Measurements from ENCODE around the gene FOXM1. TPM values are rescaled to one million over a fixed set of nuclear protein-coding genes. Genes with fewer than 3 reads are reported as not detected.

The FOXM1 gene, protein sequence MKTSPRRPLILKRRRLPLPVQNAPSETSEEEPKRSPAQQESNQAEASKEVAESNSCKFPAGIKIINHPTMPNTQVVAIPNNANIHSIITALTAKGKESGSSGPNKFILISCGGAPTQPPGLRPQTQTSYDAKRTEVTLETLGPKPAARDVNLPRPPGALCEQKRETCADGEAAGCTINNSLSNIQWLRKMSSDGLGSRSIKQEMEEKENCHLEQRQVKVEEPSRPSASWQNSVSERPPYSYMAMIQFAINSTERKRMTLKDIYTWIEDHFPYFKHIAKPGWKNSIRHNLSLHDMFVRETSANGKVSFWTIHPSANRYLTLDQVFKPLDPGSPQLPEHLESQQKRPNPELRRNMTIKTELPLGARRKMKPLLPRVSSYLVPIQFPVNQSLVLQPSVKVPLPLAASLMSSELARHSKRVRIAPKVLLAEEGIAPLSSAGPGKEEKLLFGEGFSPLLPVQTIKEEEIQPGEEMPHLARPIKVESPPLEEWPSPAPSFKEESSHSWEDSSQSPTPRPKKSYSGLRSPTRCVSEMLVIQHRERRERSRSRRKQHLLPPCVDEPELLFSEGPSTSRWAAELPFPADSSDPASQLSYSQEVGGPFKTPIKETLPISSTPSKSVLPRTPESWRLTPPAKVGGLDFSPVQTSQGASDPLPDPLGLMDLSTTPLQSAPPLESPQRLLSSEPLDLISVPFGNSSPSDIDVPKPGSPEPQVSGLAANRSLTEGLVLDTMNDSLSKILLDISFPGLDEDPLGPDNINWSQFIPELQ
- total RNA-seq (2014; rRNA removed; shearing (Covaris generic)) = 23.8 and 28.1 TPM in 2 replicates
- polyA plus RNA-seq (2014; cell fraction: nucleus; rRNA removed) = 20.2 and 24.4 TPM in 2 replicates

DNA sequence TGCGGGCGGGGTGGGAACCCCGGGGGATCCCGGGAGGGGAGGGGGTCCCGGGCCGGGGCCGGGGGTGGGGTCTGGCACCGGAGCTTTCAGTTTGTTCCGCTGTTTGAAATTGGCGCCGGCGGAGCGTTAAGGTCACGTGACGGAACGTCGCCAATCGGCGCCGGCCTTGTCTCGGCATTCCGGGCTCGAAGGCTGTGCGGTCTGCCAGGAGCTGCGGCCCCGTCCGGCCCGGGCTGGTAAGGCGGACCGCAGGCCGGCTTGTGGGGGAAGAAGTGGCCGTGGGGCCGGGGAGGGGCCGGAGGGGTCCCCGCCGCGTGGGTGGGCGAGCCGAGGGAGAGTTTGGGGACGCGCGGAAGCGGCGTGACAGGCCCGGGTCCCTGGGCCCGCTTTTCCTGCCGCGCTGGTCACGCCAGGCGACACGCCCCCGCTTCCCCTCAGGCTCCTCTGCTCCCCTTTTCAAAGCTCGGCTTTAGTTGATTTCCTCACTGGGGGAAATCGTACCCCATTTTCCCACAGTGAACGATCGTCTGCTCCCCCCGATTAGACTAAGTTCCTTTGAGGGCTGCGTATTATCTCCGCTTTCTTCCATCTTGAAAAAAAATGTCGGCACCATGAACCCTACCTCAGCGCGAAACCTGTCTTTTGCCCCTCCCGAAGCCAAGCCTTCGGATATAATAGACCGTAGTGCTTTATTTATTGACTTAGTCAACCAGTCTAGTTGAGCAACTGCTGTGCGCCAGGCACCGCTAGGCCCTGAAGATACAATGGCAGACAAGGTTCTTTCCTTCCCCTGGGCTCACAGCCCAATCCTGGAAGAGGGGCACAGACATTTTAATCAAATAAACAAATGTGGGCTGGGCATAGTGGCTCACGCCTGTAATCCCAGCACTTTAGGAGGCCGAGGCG, at the start of gene FOXM1, which contains the start of gene RHNO1:
TSS of gene FOXM1 (minus strand) at position 128 of the 906 bp plus-strand sequence. CDS start 2,696 bp downstream, outside the sequence.
TSS of gene RHNO1 (plus strand) at position 177 of the 906 bp plus-strand sequence. CDS start 8,144 bp downstream, outside the sequence.
- peak; percentile 73 for DNase-seq (ENCODE audit: extremely low read depth, low read depth)

DNA sequence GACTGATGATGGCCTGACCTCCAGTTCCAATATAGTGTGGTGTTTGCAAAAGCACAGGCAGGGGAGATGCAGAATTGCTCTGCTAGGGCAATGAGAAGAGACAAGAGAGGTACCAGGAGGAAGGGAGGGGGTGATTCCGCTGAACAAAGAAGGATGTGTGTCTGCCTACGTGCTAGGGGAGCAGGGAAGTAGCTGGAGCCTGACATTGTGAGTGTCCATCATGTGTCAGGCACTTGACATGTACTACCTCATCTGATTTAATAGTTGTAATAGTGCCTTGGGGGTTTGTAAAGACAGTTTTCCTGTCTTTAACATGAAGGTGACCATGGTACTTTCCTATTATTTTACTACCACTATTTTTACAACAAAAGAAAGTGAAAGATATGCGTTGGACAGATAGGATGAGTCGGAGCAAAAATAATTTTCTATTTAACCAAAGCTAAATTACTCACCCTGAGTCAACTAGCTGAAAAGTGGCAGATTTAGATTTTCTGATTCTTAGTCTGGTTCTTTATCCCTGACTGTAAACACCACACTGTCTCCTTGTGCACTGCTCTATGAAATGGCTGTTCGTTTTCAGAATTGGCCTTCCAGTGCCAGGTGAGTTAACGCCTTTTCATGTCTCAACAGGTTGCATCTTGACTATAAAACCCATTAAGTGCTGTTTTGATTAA, 48.5 kb upstream of the FOXM1 start:
- DNase-seq (ENCODE audit: extremely low read depth, low read depth) = no peak

DNA sequence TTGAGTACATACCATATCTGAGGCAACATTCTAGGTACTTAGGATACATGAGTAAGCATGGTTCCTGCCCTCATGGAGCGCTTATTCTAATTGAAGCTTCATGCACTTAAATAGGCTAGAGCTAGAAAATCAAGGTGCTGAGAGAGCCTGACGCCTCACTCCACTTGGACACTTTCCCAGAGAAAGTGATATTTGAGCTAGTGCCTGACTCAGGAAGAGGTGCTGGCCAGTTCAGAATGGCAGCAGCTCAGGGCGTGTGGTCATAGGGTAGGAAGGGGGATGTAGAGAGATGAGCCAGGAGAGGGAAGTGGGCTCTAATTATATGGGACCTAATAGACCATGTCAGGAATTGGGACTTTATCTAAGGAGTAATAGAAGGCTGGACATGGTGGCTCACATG, 47.0 kb upstream of the FOXM1 start:
- no peak for DNase-seq (ENCODE audit: extremely low read depth, low read depth)

DNA sequence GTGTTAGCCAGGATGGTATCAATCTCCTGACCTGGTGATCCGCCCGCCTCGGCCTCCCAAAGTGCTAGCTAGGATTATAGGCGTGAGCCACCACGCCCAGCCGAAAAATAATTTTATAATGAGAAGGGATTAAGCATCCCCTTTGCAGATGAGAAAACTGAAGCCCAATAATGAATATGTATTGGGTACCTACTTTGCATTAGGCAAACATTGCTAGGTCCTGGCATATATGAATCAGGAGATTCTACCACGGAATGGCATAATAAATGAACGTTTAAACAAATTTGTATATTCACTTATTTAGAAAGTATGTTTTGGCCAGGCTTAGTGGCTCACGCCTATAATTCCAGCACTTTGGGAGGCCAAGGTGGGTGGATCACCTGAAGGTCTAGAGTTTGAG, 46.1 kb upstream of the FOXM1 start:
- DNase-seq (ENCODE audit: extremely low read depth, low read depth) = no peak

DNA sequence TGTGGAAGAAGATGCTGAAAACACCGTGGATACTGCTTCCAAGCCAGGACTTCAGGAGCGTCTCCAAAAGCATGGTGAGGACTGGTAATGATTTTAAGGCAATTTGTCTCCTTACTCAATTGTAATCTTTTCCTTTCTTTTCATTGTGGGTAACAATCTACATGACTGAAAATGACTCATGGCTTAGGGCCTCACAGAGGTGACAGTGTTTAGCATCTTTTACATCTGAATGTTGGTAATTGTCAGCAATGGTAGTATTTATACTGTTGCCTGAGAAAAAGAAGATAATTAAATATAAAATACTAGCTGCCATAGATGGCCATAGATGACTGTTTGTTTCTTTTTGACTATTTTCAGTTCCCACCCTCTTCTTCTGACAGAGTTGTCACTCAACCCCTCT, 45.4 kb upstream of the FOXM1 start:
- DNase-seq (ENCODE audit: extremely low read depth, low read depth) = no peak

DNA sequence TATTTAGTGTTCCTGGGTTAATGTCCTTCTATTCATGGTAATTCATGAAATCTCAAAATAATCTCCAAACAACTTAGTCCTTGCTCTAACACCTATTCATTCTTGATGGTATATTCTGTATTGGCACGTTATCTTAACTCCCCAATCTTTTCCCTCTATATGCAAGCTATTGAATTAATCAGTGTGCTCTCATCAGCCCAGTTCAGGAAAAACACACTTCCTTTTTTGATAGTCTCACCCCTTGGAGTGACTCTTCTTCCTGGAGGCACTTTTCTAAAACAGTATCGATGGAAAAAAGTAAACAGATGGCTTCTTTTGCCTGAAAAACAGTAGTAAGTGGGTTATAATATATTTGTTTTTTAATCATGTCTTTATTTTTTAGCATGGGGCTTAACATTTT, 42.3 kb upstream of the FOXM1 start:
- DNase-seq (ENCODE audit: extremely low read depth, low read depth) = no peak

DNA sequence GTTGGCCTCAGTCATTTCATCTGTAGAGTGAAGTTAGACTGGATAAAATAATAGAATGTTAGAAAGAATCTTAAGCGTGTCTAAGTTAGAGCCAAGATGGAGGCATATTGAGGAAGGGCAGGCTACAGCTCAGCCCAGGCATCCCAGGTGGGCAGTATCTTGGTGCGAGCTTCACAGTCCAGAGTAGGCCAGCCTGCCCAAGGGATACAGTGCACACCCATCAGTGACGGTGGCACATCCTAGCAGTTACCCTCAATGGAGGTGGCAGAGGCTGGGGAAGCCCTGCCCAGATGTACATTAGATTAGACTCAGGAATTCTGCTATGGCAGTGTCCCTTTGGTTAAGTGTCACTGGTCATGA, 35.2 kb upstream of the FOXM1 start:
- no peak for DNase-seq (ENCODE audit: extremely low read depth, low read depth)

DNA sequence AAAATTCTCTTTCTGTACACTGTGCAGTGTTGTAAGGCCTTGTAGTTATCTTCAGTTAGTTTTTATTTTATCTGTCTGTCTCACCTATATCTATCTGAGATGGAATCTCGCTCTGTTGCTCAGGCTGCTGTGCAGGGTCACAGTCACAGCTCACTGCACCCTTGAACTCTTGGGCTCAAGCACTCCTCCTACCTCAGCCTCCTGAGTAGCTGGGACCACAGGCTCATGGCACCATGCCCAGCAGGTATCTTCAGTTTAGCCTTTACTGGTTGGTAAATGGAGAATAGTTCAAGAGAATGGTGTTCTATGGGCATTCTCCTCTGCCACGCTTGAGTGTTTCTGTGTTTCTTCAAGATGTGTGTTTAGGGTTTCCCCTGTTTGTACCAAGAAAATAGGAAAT, 27.3 kb upstream of the FOXM1 start:
- no peak for DNase-seq (ENCODE audit: extremely low read depth, low read depth)

DNA sequence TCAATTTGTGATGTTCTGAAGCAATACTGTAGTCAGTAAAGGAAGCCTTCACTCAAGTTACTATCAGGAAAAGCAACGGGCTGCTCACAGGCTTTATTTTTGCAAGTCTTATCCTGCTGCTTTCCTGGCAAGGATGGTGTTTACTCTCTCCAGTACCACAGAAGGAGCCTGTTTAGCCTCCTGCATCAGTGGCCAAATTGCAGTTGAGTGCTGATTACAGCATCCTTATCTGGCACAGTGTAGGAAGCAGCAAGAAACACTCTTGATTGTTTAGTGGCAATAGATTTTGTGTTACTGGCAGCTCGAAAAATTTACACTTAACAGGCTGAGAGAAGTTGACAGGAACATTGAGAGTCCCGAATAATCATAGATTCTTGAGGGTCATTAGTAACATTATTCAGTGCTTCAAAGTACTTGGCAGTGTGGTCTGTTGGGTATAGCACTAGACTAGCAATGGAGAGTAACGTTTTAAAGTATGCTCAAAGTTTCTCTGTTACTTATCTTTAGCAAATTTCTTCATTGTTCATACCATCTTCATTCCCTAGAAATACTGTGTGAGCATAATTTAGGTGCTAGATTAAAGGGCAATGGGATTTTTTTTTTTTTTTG, 25.4 kb upstream of the FOXM1 start:
- DNase-seq (ENCODE audit: extremely low read depth, low read depth) = no peak

DNA sequence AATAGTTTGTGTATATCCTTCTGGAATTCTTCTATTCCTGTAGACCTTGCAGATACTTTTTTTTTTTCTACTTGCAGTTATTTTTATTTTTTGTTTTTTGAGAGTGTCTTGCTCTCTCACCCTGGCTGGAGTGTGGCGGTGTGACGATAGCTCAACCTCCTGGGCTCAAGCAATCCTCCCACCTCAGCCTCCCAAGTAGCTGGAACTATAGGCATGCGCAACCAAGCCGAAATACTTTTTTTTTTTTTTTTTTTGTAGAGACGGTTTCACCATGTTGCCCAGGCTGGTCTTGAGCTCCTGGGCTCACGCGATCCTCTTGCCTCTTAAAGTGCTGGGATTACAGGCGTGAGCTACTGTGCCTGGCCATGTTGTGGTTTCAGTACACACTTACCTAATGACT, 23.7 kb upstream of the FOXM1 start:
- DNase-seq (ENCODE audit: extremely low read depth, low read depth) = no peak

DNA sequence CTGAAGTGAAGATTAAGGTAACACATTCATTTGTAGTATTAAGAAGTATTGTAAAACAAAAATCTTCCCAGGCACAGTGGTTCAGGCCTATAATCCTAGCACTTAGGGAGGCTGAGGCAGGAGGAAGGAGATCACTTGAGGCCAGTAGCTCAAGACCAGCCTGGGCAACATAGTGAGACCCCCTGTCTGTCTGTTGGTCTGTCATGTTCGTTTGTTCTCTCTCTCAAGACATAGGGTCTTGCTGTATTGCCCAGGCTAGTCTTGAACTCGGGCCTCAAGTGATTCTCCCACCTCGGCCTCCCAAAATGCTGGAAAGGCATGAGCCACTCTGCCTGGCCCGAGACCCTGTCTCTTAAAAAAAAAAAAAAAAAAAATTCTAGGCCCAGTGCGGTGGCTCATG, 20.4 kb upstream of the FOXM1 start:
- DNase-seq (ENCODE audit: extremely low read depth, low read depth) = no peak

DNA sequence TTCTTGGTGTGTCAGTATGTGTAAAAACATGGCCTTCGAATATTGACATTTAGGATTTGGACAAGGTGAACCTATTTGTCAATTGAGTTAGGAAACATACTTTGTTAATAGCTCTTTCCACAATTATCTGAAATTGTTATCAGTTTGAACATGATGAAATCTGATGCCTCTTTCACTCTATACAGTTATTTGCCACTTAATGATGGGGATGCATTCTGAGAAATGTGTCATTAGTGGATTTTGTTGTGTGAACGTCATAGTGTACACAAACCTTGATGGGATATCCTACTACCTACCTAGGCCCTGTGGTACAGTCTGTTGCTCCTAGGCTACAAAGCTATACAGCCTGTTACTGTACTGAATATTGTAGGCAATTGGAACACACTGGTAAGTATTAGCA, 18.5 kb upstream of the FOXM1 start:
- DNase-seq (ENCODE audit: extremely low read depth, low read depth) = no peak

DNA sequence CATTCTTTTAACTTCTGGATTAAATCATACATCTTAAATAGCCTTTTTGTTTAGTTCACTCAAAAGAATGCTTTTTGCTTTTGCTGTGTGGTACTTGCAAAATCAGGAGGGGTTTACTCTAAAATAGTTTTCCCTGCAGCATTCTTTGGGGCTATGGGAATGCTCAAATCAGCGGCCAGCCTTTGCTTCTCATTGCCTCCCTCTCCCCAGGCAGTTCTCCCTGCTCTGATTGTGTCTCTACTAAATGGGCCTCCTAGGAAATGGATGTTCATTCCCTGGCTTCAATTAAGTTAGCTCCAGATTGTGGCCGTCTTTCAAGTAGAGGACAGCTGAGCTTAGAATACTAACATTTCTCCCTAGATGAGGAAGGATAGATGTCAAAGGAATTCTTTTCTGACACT, 18.1 kb upstream of the FOXM1 start:
- DNase-seq (ENCODE audit: extremely low read depth, low read depth) = no peak

DNA sequence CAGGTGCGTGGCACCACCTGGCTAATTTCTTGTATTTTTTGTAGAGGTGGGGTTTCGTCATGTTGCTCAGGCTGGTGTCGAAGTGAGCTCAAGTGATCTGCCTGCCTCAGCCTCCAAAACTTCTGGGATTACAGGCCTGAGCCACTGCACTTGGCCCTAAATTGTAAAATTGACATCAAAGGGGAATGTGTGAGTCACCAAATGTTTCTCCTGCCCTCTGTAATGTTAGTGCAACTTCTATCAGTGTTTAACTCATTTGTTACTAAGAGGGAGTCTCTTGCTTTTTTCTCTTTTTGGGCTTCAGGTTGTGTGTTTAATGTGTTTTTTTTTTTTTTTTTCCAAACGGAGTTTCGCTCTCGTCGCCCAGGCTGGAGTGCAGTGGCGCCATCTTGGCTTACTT, 16.0 kb upstream of the FOXM1 start:
- no peak for DNase-seq (ENCODE audit: extremely low read depth, low read depth)

DNA sequence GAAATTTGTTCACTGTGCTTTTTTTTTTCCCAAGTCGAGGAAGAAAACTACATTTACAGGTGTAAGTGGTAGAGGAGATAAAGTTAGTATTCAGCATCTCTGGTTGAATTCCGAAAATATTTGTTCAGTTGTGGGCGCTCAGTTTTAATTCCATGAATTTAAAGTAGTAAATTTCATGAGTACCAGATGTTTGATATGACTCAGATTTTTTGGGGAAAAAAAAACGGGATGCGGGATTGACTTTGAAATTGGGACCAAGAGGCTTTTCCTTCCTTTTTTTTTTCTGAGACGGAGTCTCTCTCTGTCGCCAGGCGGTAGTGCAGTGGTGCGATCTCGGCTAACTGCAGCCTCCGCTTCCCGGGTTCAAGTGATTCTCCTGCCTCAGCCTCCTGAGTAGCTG, 15.3 kb upstream of the FOXM1 start:
- no peak for DNase-seq (ENCODE audit: extremely low read depth, low read depth)

DNA sequence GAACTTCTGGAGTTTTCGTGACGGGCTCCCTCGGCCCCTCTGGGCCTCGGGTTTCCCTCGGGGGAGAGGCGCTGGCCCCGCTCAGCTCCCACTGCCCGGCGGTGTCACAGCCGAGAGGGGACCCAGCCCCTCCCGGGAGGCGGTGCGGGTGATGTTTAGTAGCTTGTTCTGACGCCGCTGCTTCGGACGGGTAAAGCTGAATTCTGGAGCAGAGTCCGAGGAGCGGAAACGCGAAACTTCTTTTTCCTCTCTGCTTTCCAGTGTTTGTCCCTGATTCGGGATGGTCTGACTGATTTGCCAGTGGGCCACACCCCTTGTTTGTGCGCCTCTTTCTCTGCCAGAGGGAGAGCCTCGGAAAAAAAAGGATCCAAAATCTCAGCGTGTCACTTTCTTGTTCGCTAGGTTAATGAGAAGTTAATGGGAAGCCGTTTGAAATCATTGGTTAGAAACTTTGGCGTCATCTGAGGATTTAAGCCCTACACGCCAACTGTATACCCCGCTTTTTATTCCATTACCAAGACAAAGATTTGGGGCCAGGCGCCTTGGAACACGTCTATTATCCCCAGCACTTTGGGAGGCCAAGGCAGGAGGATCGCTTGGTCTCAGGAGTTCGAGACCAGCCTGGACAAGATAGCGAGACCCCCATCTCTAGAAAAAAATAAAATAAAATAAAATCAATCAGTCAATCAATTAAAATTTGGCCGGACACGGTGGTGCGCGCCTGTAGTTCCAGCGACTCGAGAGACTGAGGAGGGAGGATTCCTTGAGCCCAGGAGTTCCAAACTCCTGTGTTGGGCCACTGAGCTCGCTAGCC, 14.5 kb upstream of the FOXM1 start:
- peak; percentile 7 for DNase-seq (ENCODE audit: extremely low read depth, low read depth)

DNA sequence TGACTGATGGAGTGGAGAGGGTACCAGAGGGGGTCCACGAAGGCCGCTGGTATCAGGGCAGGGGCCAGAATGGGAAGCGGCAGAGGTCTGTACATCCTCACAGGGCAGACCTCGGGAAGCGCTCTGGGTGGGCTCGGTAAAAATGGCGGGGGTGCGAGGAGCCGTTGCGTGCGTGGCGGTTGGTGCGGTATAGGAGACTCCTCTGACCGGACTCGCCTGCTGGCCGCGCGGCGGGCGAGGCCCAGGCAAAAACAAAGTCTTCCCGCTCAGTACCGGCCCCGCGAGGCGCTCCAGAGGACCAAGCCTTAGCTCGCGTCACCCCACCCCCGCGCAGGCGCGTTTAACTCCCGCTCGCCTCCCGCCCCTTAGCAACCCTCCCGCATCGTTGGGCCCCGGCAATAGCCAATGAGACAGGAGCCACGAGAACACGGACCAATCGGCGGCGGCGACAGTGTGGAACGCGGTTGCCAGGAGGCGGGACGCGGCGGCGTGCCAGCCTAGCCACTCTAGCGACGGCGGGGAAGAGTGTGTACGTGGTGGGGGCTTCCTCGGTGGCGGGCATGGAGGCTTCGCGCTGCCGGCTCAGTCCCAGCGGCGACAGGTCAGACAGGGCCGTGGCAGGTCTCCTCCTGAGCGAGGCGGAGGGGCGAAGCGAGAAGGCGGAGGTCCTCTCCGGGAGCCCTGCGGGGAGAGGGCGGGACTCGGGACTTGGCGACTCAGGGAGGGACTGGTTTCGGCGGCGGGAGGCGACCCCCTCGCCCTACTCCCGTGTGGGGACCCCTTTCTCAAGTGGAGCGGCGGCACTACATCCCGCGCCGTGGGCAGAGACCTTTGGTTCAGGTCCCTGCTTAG, 13.6 kb upstream of the FOXM1 start, which contains the start of gene TULP3:
TSS of gene TULP3 (plus strand) at position 504 of the 852 bp plus-strand sequence. CDS start at position 561, 57 bp downstream.
- peak; percentile 93 for DNase-seq (ENCODE audit: extremely low read depth, low read depth)

DNA sequence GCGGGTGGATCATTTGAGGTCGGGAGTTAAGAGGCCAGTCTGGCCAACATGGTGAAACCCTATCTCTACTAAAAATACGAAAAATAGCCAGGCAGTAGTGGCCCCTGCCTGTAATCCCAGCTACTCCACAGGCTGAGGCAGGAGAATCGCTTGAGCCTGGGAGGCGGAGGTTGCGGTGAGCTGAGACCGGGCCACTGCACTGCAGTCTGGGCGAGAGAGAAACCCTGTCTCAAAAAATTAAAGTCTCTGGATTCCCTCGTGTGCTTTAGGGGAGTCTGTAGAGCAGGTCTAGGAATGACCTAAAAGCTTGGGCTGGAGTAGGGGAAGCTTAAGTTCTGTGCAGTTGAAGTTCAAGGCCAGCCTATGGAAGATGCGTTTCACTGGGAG, 13.0 kb upstream of the FOXM1 start:
- DNase-seq (ENCODE audit: extremely low read depth, low read depth) = no peak

Measured in NCI-H460 (cell line).